ENCODE data around the gene NID1. TPM values are rescaled to one million over a fixed set of nuclear protein-coding genes. Genes with fewer than 3 reads are reported as not detected.

NID1 gene
- total and polyA plus RNA-seq, 2 donors, result 4.6 to 10.9 TPM

DNA sequence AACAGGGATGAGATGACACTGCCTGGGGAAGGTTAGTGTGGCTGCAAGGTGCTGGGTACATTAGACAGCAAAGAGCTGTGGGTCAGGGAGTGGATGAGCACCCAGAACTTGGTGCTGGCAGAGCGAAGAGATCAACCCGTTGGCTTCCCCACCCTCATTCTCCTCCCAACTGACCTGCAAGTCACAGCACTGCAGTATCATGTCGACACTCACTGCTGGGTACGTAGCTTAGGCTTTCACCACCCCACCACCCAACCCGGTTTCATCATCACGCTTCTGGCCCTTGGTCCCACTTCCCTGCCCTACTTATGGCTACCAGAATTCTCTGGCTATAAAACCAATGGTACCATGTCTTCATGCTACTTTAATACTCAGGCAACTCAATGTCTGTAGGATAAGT is 124.6 kb downstream of the NID1 start:
- Histone ChIP-seq H3K9me3 (ENCODE audit: control insufficient read depth in 2 of 2, insufficient read depth in 1 of 2, low read length in 1 of 2) (no peaks in the 10 kb centered on the region), H3K36me3 (ENCODE audit: control insufficient read depth in 2 of 2, insufficient read depth in 2 of 2, low read length in 1 of 2) (no peaks in the 10 kb centered on the region), H3K27me3 (ENCODE audit: control insufficient read depth in 2 of 2, insufficient read depth in 1 of 2, low read length in 1 of 2) (no peaks in the 10 kb centered on the region), H3K27ac (ENCODE audit: low read depth in 1 of 2, low read length in 1 of 2) (no peak overlapping the region), H3K4me1 (ENCODE audit: control insufficient read depth in 2 of 2, insufficient read depth in 2 of 2, low read length in 2 of 2) (peaks cover 20 to 87% of the 10 kb centered on the region in 2 donors), H3K4me3 (ENCODE audit: low read length in 2 of 2) (no peak overlapping the region)
- DNase-seq (ENCODE audit: low read depth in 6 of 9, low spot score in 9 of 9), result no peak
- WGBS, result 96% methylated on average over 6 of the region's 6 CpGs

- H3K4me1 ChIP-seq (ENCODE audit: control insufficient read depth in 2 of 2, insufficient read depth in 2 of 2, low read length in 2 of 2), result peaks cover 26 to 87% of the 10 kb centered on the region in 2 donors
- H3K36me3 ChIP-seq (ENCODE audit: control insufficient read depth in 2 of 2, insufficient read depth in 2 of 2, low read length in 1 of 2), result no peaks in the 10 kb centered on the region
- peak overlapping the region in 1 of 2 donors; percentile 65 for H3K27ac ChIP-seq (ENCODE audit: low read depth in 1 of 2, low read length in 1 of 2)
- H3K4me3 ChIP-seq (ENCODE audit: low read length in 2 of 2), result no peak overlapping the region
- H3K9me3 ChIP-seq (ENCODE audit: control insufficient read depth in 2 of 2, insufficient read depth in 1 of 2, low read length in 1 of 2), result no peaks in the 10 kb centered on the region
- DNase-seq (ENCODE audit: low read depth in 6 of 9, low spot score in 9 of 9), result no peak
- WGBS, result 96% methylated on average over 1 of the region's 1 CpG
- no peaks in the 10 kb centered on the region for H3K27me3 ChIP-seq (ENCODE audit: control insufficient read depth in 2 of 2, insufficient read depth in 1 of 2, low read length in 1 of 2)
Measured at GRCh38 chr1:235939480-235939775, 125.5 kb downstream of the NID1 start.

GRCh38 chr1:235938709-235939479 is 126.0 kb downstream of the NID1 start:
- peaks cover 26 to 89% of the 10 kb centered on the region in 2 donors for H3K4me1 ChIP-seq (ENCODE audit: control insufficient read depth in 2 of 2, insufficient read depth in 2 of 2, low read length in 2 of 2)

DNA sequence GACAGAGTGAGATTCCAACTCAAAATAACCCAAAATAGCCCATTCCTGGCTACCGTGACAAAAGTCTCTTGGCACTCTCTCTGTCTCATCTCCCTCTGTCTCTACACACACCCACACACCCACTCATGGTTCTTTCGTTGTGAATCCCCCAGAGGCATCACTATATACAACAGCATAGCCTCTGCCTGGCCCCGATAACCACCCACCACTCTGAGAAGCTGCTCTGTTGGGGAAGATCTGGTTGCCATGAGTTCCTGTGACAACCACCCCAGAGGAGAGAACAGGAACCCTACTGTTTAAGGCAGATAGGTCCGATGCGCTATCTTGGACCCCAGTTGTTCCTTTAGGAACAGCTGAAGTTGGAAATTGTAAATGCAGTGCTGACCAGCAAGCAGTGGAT is 127.8 kb downstream of the NID1 start:
- Histone ChIP-seq H3K4me1 (ENCODE audit: control insufficient read depth in 2 of 2, insufficient read depth in 2 of 2, low read length in 2 of 2) (peaks cover 40 to 87% of the 10 kb centered on the region in 2 donors), H3K27ac (ENCODE audit: low read depth in 1 of 2, low read length in 1 of 2) (peak overlapping the region in 1 of 2 donors; percentile 94), H3K4me3 (ENCODE audit: low read length in 2 of 2) (no peak overlapping the region), H3K36me3 (ENCODE audit: control insufficient read depth in 2 of 2, insufficient read depth in 2 of 2, low read length in 1 of 2) (no peaks in the 10 kb centered on the region), H3K27me3 (ENCODE audit: control insufficient read depth in 2 of 2, insufficient read depth in 1 of 2, low read length in 1 of 2) (no peaks in the 10 kb centered on the region), H3K9me3 (ENCODE audit: control insufficient read depth in 2 of 2, insufficient read depth in 1 of 2, low read length in 1 of 2) (no peaks in the 10 kb centered on the region)
- no peak for DNase-seq (ENCODE audit: low read depth in 6 of 9, low spot score in 9 of 9)
- WGBS, result 76% methylated on average over 5 of the region's 5 CpGs

More at GRCh38 chr1:235938709-235939479, 126.0 kb downstream of the NID1 start:
- Histone ChIP-seq H3K36me3 (ENCODE audit: control insufficient read depth in 2 of 2, insufficient read depth in 2 of 2, low read length in 1 of 2) (no peaks in the 10 kb centered on the region), H3K4me3 (ENCODE audit: low read length in 2 of 2) (no peak overlapping the region), H3K27ac (ENCODE audit: low read depth in 1 of 2, low read length in 1 of 2) (peak overlapping the region in 1 of 2 donors; percentile 65), H3K27me3 (ENCODE audit: control insufficient read depth in 2 of 2, insufficient read depth in 1 of 2, low read length in 1 of 2) (no peaks in the 10 kb centered on the region), H3K9me3 (ENCODE audit: control insufficient read depth in 2 of 2, insufficient read depth in 1 of 2, low read length in 1 of 2) (no peaks in the 10 kb centered on the region)
- 47% methylated on average over 7 of the region's 7 CpGs for WGBS
- no peak for DNase-seq (ENCODE audit: low read depth in 6 of 9, low spot score in 9 of 9)

DNA sequence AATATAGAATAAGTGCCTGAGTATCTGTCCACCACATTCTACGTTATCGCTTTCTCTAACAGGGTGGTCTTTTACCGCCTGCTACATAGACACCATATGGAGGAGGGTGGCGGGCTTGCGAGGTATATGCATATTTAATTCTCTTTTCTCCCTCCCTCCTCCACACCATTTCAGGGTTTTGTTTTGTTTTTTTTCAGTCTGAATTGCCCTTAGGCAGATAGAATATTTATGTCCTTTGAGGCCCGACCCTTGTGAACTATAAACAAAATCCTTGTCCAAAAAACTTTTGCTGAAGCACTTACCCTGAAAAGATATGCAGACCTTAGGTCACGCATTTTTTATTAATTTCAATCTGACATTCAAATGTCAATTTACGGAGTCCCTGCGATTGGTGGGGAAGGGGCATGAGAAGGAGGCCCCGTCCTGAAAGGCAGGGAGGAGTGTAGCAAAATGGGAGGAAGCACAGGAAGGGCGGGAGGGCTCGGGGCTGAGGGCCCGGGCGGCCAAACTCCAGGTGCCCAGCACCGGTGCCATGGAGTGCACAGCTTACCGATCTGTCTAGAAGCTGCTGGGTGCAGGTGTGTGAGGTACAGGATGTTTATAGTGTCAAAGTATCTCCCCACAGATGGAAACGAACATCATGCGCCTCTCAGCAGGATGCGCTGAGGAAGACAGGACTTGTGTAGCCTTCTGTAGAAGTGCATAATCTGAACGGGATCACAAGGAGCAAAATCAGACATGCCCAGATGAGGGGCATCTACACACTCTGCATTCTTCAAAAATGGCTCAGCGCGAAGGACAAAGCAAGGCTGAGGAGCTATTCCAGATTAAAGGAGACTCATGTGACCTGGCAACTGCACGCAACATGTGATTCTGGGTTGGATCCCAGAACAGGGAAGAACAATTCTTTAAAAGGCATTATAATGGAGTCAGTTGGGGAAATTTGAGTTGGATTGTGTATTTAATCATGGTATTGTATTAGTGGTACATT is 129.4 kb downstream of the NID1 start:
- Histone ChIP-seq H3K36me3 (ENCODE audit: control insufficient read depth in 2 of 2, insufficient read depth in 2 of 2, low read length in 1 of 2) (no peaks in the 10 kb centered on the region), H3K27me3 (ENCODE audit: control insufficient read depth in 2 of 2, insufficient read depth in 1 of 2, low read length in 1 of 2) (no peaks in the 10 kb centered on the region), H3K4me3 (ENCODE audit: low read length in 2 of 2) (peak overlapping the region in 1 of 2 donors; percentile 19), H3K27ac (ENCODE audit: low read depth in 1 of 2, low read length in 1 of 2) (peak overlapping the region; percentile 46 to 94), H3K9me3 (ENCODE audit: control insufficient read depth in 2 of 2, insufficient read depth in 1 of 2, low read length in 1 of 2) (no peaks in the 10 kb centered on the region), H3K4me1 (ENCODE audit: control insufficient read depth in 2 of 2, insufficient read depth in 2 of 2, low read length in 2 of 2) (peaks cover 44 to 92% of the 10 kb centered on the region in 2 donors)
- peak; percentile 43 to 89 (median 65) for DNase-seq (ENCODE audit: low read depth in 6 of 9, low spot score in 9 of 9)
- 60% methylated on average over 23 of the region's 23 CpGs for whole genome bisulfite sequencing

- H3K27ac ChIP-seq (ENCODE audit: low read depth in 1 of 2, low read length in 1 of 2), result peak overlapping the region in 1 of 2 donors; percentile 92
- H3K9me3 ChIP-seq (ENCODE audit: control insufficient read depth in 2 of 2, insufficient read depth in 1 of 2, low read length in 1 of 2), result no peaks in the 10 kb centered on the region
- H3K27me3 ChIP-seq (ENCODE audit: control insufficient read depth in 2 of 2, insufficient read depth in 1 of 2, low read length in 1 of 2), result no peaks in the 10 kb centered on the region
- WGBS, result 93% methylated on average over 4 of the region's 4 CpGs
- H3K36me3 ChIP-seq (ENCODE audit: control insufficient read depth in 2 of 2, insufficient read depth in 2 of 2, low read length in 1 of 2), result no peaks in the 10 kb centered on the region
- peaks cover 54 to 90% of the 10 kb centered on the region in 2 donors for H3K4me1 ChIP-seq (ENCODE audit: control insufficient read depth in 2 of 2, insufficient read depth in 2 of 2, low read length in 2 of 2)
- DNase-seq (ENCODE audit: low read depth in 6 of 9, low spot score in 9 of 9), result no peak
- no peak overlapping the region for H3K4me3 ChIP-seq (ENCODE audit: low read length in 2 of 2)
Measured at GRCh38 chr1:235933766-235934116, 131.1 kb downstream of the NID1 start.

GRCh38 chr1:235933017-235933765 is 131.7 kb downstream of the NID1 start:
- peaks cover 56 to 87% of the 10 kb centered on the region in 2 donors for H3K4me1 ChIP-seq (ENCODE audit: control insufficient read depth in 2 of 2, insufficient read depth in 2 of 2, low read length in 2 of 2)
- H3K9me3 ChIP-seq (ENCODE audit: control insufficient read depth in 2 of 2, insufficient read depth in 1 of 2, low read length in 1 of 2), result no peaks in the 10 kb centered on the region
- WGBS, result 92% methylated on average over 8 of the region's 8 CpGs
- H3K27ac ChIP-seq (ENCODE audit: low read depth in 1 of 2, low read length in 1 of 2), result peak overlapping the region; percentile 78 to 92
- H3K27me3 ChIP-seq (ENCODE audit: control insufficient read depth in 2 of 2, insufficient read depth in 1 of 2, low read length in 1 of 2), result no peaks in the 10 kb centered on the region
- DNase-seq (ENCODE audit: low read depth in 6 of 9, low spot score in 9 of 9), result no peak
- H3K4me3 ChIP-seq (ENCODE audit: low read length in 2 of 2), result no peak overlapping the region
- no peaks in the 10 kb centered on the region for H3K36me3 ChIP-seq (ENCODE audit: control insufficient read depth in 2 of 2, insufficient read depth in 2 of 2, low read length in 1 of 2)

DNA sequence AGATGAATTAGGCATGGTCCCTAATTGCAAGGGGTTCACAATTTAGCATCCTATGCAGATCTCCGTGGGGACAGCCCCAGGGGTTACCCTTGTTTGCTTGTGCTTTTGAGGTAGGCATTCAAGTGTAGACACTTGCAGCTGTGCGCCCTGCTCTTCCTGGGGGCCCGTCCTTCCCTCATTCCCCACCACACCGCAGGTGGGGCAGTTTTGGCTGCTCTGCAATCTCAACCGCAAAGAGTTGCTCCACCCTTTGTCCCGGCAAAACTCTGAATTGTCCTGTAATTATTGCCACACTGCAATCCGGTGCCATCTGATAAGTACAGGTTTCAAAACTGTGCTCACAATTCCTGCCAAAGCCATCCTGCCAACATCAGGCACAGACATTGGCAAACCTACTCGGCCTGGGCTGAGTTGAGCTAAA is 132.8 kb downstream of the NID1 start:
- no peaks in the 10 kb centered on the region for H3K36me3 ChIP-seq (ENCODE audit: control insufficient read depth in 2 of 2, insufficient read depth in 2 of 2, low read length in 1 of 2)
- H3K4me1 ChIP-seq (ENCODE audit: control insufficient read depth in 2 of 2, insufficient read depth in 2 of 2, low read length in 2 of 2), result peaks cover 51 to 82% of the 10 kb centered on the region in 2 donors
- peak in 4 of 9 donors; percentile 52 to 75 (median 59) for DNase-seq (ENCODE audit: low read depth in 6 of 9, low spot score in 9 of 9)
- no peak overlapping the region for H3K4me3 ChIP-seq (ENCODE audit: low read length in 2 of 2)
- no peaks in the 10 kb centered on the region for H3K9me3 ChIP-seq (ENCODE audit: control insufficient read depth in 2 of 2, insufficient read depth in 1 of 2, low read length in 1 of 2)
- peak overlapping the region; percentile 71 to 92 for H3K27ac ChIP-seq (ENCODE audit: low read depth in 1 of 2, low read length in 1 of 2)
- 19% methylated on average over 8 of the region's 8 CpGs for WGBS
- no peaks in the 10 kb centered on the region for H3K27me3 ChIP-seq (ENCODE audit: control insufficient read depth in 2 of 2, insufficient read depth in 1 of 2, low read length in 1 of 2)
